GM21528 (cell line): ENCODE data around the gene CCDC110.

ENCODE experiments used
- ATAC-seq: cut with Tn5 transposase; IDR thresholded peaks from one replicate; pipeline ENCODE4 v1.9.1; 2021; ENCODE audit warnings: mild to moderate bottlenecking, moderate library complexity; ENCODE audit not compliant: unreplicated experiment, low FRiP score

Gene CCDC110

GRCh38 chr4:185473247-185473646 lies 1.7 kb upstream of the CCDC110 start:
- ATAC-seq, result no peak

DNA sequence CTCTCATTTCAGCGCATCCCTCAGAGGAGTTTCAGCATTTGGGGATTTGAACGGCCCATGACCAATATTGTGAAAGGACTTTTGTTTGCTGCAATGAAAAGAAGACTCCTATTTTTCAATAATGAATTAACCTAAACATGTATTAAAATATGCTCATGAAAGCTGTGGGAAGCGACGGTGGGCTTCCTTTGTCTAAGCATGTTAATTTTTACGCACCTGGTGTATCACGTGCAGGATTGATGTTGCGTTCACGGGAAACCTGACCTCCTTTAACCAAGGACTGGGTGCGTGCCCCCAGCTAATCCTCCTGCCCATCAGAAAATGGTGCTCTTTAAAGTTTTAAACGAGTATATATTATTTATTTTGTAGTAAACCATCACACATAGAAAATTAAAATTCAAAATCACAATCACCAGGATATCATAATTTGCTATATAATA lies 590 bp upstream of the CCDC110 start:
- ATAC-seq, result no peak

GRCh38 chr4:185470501-185471195 lies 885 bp downstream of the CCDC110 start:
- ATAC-seq, result no peak

DNA sequence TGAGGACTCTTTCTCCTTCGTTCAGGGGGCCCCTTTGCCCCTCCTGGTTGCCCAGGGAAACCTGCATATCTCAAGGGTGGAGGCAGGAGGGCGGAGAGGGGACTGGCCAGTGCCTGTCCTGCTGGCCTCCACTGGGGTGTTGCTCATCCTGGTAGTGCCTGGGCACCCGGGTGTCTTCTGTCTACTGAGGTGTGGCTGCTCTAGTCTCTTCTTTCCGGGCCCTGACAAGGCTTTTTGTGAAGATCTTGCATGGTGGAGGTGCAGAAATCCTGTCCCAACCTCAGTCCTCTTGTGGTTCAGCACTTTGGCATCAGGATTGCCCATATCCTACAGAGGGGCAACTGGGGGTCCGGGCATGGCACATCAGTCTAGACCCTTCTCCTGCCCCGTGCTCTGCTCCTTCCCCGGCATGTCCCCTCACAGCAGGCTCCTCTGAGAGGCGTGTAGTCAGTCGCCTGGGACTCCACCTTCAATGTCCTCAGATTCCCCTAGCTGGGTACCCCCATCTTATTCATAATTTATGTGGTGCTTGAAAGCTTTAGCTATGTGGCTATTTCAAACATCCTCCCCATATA lies 1.9 kb downstream of the CCDC110 start:
- no peak for ATAC-seq

GRCh38 chr4:185468999-185469398 lies 2.5 kb downstream of the CCDC110 start:
- no peak for ATAC-seq

DNA sequence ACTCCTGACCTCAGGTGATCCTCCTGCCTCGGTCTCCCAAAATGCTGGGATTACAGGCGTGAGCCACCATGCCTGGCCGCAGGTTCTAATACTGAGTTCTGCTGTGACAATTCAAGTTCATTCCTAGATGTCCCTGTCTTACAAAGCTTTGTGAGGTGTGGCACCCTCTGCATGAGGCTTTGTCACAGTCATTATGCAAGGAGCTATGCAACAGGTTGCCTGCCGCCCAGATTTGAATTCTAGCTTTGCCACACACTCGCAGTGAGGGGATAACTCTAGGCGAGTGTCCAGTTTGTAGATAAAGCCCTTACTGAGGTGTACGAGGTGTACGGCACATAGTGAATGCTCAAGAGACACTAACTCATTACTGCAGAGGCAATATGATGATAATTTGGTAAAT lies 3.5 kb downstream of the CCDC110 start:
- no peak for ATAC-seq

GRCh38 chr4:185467101-185467500 lies 4.4 kb downstream of the CCDC110 start:
- ATAC-seq, result no peak

DNA sequence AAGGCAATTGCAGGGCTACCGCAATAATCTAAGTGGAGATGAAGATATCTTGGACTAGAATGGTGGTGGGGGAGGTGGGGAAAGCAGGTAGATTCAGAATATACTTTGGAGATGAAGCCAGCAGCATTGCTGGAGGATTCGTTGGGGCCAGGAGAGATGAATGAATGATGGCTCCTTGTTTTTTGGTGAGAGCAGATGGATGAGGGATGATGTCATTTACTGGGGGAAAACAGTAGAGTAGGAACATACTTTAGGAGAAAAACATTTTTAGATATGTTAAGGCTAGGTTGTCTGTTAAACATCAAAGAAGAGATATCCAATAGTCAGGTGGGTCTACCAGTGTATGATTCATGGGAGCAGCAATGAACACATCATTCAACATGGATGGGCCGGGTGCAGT lies 5.8 kb downstream of the CCDC110 start:
- ATAC-seq, result no peak

DNA sequence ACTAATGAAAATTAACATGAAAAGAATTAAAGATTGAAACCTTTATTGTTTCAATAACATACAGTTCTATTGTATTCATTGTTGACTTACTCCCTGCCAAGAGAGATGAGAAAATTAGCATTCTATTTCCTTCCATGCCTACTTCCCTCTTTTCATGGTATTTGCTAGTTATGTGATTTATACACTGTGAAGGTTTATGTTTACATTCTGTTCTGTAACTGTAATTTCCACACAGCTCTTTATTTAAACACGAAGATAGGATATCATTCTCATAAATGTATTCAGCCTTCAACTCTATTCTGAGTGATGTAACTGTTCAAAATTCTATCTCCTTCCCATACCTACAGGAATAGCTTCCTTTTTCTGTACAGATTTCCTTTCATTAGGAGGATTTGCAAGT lies 6.6 kb downstream of the CCDC110 start:
- no peak for ATAC-seq

DNA sequence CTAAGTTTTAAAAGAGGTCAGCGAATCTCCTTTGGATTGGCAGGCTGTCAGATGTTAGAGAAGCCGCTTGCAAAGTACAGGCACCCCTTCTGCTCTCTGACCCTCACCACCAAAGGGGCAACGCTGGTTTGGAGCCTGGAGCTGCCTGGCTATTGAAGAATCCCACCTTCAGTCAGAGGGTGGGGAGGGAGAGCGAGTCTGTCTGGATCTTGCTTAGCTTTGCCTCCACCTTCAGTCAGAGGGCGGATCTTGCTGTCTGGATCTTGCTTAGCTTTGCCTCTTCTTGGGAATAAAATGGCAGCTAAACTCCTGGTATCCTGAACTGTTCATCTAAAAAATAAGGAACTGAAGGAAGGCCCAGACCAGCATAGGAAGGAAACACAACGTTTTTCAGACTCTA lies 7.3 kb downstream of the CCDC110 start:
- no peak for ATAC-seq

DNA sequence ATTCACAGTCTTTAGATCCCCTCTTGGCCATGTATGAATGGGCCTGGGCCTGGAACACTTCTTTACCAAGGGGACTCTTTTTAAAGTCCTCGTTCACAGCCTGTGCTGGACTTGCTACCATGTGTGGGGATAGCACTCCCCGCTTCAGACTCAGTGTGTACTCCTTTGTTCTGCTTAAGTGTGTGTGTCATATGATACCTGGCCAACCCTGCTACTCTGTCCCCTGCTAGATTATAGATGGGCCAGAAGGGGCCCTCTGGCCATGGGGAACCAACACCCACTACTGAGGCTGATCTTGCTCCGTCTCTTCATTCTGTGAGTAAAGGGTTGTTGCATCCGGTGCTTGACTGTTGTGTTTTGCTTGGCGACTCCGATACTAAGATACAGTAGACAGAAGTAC lies 8.0 kb downstream of the CCDC110 start:
- ATAC-seq, result no peak

GRCh38 chr4:185461565-185461964 lies 10.0 kb downstream of the CCDC110 start:
- no peak for ATAC-seq

DNA sequence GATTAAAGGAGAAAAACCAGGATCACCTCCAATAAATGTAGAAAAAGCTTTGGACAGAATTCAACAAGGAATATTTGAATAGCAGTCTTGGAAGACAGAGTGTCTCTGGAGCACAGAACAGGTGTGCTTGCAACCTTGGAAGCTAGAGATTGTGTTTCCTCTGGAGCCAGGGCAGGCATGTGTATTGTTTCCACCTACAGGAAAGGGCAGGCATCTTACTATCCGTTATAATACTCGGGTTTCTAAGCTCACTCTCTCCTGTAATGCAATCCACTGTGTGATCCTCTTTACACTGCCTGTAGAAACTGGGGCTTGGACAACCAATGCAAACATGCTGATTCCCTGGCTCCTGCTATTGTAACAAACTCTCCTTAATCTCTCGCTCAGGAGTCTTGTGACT lies 14.4 kb downstream of the CCDC110 start:
- no peak for ATAC-seq

GRCh38 chr4:185456131-185456530 lies 15.4 kb downstream of the CCDC110 start:
- ATAC-seq, result no peak

GRCh38 chr4:185445209-185445608 lies 26.3 kb downstream of the CCDC110 start:
- no peak for ATAC-seq

DNA sequence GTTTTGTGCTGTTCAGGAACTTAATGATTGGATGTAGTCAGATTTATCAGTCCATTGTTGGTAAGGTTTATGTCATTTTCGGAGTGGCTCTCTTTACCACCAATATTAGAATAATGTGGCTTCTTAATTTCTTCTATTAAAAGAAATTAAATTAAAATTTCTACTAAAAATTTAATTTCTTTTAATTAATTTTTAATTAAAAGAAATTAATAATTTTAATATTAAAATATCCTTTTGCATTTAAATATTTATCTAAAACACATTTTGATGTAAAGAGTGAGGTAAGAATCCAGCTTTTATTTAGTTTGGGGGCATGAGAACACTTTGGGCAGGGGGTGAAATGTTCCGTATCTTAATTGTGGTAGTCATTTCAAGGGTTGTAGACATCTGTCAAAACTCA lies 30.1 kb downstream of the CCDC110 start:
- no peak for ATAC-seq

- no peak for ATAC-seq
Measured at GRCh38 chr4:185437809-185438208, 33.7 kb downstream of the CCDC110 start.

DNA sequence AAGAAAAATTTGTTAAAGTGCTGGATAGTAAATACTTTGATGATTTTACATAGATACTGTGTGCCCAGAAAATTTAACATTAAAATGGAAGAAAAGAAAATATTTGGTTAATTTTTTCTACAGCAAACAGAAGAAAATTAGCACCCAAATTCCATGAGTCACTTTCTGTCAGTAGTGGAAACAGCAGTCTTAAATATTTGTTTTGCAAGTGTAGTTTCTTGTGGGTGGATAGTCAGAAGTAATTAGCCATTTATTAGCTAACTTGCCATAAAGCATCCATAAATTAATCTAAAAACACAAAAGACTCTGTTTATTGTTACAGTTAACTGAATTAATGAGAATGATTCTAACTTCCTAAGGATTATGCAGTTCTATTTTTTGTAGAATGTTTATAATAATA lies 36.1 kb downstream of the CCDC110 start:
- ATAC-seq, result no peak

DNA sequence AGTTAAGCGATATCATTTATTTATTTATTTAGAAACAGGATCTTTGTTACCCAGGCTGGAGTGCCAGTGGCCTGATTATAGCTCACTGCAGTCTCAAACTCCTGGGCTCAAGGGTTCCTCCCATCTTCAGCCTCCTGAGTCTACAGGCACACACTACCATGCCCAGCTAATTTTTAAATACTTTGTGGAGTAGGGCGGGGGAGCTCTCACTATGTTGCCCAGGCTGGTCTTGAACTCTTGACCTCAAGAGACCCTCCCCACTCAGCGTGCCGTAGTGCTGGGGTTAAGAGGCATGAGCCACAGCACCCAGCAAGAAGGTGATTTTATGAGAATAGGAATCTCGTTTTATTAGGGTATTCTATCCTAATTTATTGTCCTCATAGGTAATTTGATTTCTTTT lies 41.9 kb downstream of the CCDC110 start:
- ATAC-seq, result no peak

- ATAC-seq, result no peak
Measured at GRCh38 chr4:185426960-185427688, 44.4 kb downstream of the CCDC110 start.

- ATAC-seq, result peak; percentile 97
Measured at GRCh38 chr4:185425647-185426352, 45.7 kb downstream of the CCDC110 start, which contains the start of gene UFSP2. Gene UFSP2 (minus strand): TSS chr4:185425964. CDS start chr4:185425868, 96 bp downstream.
